PC-3 (cell line): ENCODE results near the gene PI4KB.
"Not testable (repeated sequence)": the region's sequence is repeated elsewhere in the genome, so short reads cannot be mapped to it uniquely, and the experiment has no call there.

Experiments
- EZH2 ChIP-seq: fragments of 300-600 bp; sonication (generic); IDR thresholded peaks from one replicate; pipeline ENCODE4 v1.6.1; 2017; ENCODE audit warnings: antibody characterized with exemption, mild to moderate bottlenecking, low read length; ENCODE audit not compliant: unreplicated experiment
- EZH2phosphoT487 ChIP-seq: fragments of 300-600 bp; sonication (generic); IDR thresholded peaks from 2 replicates; pipeline ENCODE4 v1.6.1; 2018; ENCODE audit warnings: mild to moderate bottlenecking, antibody characterized with exemption, low read length, borderline replicate concordance
- TF ChIP-seq, protein P1 (sequence below): fragments of 300-600 bp; sonication (generic); conservative IDR thresholded peaks from 2 replicates; pipeline ENCODE4 v1.5.1; 2017; ENCODE audit warnings: antibody characterized with exemption, low read depth, mild to moderate bottlenecking, low read length

DNA sequence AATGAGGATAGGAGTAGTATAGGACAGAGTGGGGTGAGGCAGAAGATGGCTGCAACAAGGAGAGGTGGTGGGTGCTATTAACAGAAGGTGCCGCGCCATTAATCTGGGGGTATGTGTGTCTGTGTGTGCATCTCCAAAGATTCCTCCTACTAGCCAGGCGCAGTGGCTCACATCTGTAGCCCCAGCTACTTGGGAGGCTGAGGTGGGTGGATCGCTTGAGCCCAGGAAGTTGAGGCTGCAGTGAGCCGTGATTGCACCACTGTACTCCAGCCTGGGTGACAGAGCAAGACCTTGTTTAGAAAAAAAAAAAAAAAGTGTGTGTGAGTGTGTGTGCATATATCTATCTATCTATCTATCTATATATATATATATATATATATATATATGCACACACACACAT, 51.9 kb downstream of the PI4KB start:
- TF ChIP-seq, protein P1, sequence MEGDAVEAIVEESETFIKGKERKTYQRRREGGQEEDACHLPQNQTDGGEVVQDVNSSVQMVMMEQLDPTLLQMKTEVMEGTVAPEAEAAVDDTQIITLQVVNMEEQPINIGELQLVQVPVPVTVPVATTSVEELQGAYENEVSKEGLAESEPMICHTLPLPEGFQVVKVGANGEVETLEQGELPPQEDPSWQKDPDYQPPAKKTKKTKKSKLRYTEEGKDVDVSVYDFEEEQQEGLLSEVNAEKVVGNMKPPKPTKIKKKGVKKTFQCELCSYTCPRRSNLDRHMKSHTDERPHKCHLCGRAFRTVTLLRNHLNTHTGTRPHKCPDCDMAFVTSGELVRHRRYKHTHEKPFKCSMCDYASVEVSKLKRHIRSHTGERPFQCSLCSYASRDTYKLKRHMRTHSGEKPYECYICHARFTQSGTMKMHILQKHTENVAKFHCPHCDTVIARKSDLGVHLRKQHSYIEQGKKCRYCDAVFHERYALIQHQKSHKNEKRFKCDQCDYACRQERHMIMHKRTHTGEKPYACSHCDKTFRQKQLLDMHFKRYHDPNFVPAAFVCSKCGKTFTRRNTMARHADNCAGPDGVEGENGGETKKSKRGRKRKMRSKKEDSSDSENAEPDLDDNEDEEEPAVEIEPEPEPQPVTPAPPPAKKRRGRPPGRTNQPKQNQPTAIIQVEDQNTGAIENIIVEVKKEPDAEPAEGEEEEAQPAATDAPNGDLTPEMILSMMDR = not testable (repeated sequence)
- TF ChIP-seq EZH2, EZH2phosphoT487: not testable (repeated sequence)
